Pulmonary artery endothelial cell (primary cell): Measurements from ENCODE around the gene CA12. TPM values are rescaled to one million over a fixed set of nuclear protein-coding genes. Genes with fewer than 3 reads are reported as not detected.

ENCODE experiments used
- DNase-seq: peaks from one replicate; pipeline ENCODE4 v3.0.0-alpha.2; 2011; ENCODE audit warnings: low read depth, low spot score
- total RNA-seq: library from RNA; depleted of rRNA; stranded (reverse); fragments of >200 nt; gene quantifications from 2 replicates; pipeline ENCODE4 v1.2.3, GENCODE V29; 2014

CA12 gene
- total RNA-seq, 1 donor from 2014 or later: 2.0 TPM

DNA sequence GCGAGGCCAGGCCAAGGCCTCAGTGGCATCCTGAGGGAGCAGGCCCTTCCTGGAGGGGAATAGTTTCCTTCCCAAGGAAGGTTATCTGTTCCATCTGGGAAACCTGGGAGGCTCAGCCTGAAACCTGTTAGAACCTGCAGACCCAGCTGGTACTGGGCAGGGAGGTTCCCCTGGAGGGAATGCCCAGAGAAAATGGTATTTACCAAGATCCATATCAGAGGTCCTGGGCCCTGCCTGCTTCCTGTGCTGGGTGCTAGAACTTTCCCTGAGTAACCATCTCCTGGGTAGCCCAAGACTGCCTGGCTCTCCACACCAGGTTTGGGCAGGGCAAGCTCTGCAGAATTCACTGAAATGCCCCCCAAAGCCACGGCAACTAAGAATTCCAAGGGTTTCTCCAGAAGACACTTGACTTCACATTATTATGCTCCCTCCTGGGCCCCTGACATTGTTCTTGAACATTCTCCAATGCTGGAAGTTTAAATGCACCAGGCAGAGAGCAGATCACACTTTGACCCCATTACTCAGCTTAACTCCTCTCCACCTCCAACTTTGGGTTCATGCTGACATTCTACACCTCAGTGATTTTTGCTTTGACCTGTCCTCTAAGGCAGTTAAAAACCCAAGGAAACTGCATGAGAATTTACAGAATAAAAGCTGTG, 2.0 kb downstream of the CA12 start:
- no peak for DNase-seq

DNA sequence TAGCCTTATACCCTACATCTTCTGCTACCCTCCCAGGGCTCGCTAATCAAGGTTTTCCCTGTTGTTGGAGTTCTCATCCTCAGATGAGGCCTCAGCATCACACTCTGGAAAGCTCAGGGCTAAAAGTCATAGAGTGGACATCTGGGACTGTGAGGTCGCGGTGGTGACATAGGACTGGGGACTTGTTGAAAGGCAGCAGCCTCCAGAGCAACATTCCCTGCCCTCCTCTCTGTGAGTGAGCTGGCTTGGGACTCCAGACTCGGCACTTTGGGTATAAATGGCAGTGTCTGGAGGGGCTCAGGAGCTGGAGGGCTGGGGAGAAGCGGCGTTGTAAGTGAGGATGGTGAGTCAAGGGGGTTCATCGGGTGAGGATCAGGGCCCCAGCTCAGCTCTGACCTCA, 2.7 kb downstream of the CA12 start:
- no peak for DNase-seq

DNA sequence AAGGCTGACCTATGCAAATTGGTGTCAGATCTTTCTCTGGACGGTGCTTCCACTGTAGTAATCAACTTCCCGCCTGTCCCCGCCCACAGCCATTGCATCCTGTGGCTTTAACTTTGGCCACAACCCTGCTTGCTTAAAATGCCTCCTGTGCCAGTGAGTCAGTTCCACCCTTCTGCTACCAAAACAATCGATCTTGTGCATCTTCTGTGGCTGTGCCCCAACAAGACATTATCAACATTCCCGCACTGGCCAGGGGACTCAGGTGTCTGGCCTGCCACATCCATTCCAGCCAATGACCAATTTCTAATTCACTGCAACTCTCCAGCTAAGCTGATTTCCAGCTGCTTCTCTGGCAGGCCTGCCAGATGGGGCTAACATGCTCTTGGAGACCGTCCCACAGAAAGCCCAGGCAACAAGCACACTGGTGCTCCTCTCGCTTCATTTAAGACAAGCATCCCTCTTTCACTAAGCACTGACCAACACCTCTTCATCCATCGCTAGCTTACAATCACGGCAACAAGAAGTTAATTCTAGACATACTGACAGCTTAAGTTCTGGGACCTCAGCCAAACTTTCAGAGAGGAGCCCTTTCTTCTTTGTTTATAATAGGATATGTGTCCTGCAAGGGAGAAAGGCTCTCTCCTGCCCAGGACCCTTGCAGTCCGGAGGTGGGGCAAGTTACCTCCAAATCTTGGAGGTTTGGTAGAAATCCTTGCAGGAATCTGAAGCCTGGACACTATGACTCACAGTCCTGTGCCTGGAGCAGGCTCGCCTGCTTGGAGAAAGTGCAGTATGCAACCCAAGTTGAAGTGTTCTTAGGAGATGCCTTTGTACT, 6.7 kb downstream of the CA12 start:
- DNase-seq: peak; percentile 30

DNA sequence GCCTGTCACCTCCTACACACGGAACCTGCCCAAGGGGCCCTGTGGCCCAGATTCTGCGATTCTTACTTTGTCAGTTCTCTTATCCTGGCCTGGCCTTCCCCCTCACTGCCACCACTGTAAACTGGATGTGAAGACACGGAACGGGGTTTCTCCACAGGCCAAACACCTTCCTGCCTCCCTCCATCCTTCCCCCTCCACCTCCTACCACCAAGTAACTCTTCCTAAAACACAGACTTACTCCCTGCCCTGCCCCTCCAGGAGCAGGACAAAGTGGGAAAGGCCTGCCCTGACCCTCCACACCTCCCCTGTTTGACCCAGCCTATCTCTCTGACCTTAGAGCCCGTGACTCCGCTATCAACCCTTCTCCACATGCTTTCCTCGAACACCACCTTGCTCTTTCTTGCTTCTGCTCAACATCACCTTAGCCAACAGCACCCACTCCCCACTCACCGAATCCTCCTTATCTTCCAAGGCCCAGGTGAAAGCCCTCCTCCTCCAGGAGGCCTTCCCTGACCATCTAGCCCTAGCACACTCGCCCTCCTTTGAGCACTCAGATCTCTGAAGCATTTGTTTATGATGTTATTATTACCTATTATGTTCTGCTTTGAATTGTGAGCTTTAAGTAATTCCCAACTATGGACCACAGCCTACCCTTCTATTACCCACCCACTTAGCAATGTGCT, 7.6 kb downstream of the CA12 start:
- DNase-seq: no peak

DNA sequence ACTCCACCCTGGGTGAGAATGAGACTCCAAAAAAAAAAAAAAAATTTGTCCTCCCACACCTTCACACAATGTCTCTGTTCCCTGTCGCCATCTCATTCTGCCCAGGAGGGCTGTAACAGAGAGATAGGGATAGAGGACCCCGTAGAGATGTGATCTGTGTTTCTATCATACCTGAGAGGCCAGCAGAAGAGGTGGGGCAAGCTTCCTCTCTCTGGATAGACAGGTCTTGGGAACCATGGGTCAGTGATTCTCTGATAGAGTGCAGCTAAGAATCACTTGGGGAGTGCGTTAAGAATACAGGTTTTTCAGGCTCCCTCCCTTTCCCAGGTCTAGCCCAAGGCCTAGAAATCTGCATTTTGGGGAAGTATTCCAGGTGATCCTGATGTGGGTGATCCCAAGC, 8.3 kb downstream of the CA12 start:
- DNase-seq: no peak

DNA sequence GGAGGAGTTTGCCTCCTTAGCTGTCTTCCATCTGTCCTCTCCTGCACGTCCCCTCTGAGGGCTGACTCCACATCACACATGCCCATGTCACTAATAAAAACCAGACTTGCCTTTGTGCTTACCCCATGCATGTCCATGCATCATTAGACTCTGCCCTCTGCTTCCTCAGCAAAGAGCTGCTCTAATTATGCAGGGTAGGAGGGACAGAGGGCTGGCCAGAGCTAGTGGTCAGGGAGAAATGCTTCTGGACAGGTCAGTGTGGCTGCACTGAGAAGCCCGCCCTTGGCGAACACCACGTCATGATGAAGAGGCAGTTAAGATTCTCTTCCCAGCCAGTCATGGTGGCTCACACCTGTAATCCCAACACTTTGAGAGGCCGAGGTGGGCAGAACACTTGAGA, 8.9 kb downstream of the CA12 start:
- DNase-seq: no peak

DNA sequence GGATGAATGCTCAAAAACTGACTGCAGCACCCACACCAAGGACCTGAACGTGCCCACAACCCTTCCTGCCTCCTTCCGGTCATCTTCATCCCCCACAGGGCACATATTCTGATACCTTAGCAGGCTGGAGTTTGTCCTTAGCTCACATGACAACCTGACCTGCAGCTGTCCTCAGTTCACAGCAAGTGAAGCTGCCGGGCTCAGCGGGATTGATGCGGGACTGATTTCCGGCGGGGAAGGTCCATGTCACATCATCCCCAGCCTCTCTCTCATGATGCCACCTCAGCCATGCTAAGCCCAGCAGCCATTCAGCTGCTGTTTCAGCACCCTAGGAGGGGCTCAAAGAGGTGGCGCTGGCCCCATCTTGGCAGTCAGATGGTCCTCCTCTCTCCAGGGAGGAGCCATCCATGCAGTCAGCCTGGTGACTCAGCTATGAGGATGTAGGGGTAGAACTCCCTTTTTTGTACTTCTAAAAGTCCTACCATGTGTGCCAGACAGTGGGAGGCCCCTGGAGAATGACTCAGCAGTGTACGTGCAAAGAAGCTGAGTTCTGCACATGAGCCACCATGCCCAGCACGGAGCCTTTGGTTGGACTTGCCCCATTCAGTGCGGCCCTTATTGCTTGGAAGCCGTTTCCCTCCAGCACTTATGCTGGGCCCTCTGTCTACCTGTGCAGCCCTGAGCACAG, 9.5 kb downstream of the CA12 start:
- peak; percentile 39 for DNase-seq

DNA sequence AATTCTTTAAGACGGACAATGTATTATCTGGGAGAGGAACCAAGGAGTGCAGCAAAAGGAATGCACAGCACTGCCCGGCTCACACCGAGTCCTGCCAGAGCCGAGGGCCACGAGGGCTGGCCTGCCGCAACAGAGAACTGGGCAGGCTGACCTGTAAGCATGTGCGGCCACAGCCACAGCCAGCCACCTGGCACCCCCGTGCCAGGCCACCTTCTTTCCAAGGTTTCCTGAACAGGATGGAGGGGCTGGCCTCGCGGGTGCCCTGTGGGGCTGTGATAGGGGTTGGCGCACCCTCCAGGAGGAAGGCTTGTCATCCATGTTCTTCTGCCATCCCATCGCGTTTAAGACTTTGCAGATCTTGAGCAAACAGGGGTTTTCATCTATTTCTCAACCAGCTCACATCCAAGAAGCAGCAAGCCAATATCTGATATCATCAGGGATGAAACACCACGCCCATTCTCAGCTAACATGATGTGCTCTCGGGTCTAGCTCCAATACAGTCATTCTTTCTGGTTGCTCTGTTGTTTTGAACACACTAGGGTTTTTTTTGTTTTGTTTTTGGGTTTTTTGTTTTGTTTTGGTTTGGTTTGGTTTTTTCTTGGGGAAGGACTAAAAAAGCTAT, 10.2 kb downstream of the CA12 start:
- DNase-seq: no peak

DNA sequence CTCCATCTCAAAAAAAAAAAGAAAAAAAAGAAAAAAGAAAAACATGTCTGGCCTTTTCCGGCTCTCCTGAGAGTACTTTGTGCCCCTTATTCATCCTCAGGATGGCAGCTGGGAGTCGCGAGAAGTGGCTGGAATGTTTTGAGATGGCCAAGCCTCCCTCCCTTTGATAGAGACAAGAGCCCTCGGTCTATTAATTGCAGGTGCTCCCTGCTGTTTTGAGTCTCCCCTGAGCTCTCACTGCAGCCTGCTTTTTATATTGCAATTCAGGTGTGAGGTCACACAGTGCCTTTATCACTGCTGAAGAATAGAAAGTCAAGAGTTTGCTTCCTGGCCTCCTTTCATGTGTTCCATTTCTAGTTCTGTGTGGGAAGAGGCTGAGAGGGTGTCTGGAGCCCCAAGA, 10.9 kb downstream of the CA12 start:
- no peak for DNase-seq

DNA sequence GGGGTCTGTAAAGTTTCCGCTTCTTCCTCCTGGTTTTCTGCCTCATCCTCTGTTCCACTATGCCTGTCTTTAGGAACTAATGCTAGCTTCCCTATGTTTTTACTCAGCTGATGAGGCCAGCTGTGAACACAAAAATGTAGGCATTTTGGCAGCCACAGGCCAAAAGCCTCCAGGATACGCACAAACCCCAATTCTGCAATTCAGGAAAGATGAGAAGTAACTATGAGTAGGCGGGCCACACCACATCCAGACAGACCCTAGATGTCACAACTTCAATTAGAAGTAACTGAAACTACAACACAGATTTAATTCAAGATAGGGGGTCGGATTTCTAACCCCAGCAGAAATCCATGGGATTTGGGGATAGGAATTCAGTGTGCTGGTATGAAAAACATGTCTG, 11.9 kb downstream of the CA12 start:
- no peak for DNase-seq

DNA sequence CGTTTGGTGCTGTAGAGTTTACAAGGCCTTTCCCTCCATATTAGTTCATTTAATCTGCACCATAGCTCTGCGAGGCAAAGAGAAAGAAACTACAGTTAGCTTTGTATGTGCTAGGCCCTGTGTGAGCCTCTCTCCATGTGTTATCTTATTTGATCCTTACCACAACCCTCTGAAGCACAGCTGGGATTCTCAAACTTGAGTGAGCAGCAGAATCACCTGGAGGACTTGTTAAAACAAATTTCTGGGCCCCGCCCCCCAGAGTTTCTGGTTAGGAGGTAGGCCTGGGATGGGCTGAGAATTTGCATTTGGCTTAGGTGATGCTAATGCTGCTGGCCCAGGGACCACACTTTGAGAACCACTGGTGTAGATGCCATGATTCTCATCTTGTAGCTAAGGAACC, 12.3 kb downstream of the CA12 start:
- DNase-seq: no peak

DNA sequence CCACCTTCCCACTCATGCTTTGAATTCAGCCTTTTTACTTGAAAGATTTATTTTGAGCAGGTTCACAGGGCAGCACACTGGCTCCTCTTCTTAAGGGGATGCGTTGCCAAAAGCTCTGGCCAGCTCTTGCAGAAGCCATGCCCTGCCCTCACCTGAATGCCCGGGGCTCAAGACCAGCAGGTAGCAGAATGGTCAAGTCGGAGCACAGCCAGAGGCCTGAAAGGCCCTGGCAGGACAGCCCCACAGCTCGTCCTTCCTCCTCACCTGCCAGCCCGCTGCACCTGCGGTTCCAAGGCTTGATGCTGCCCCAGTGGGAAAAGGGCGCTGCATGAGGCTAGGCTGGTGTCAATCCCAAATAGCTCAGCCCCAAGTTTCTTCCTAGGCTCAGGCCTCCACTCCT, 13.1 kb downstream of the CA12 start:
- DNase-seq: no peak

DNA sequence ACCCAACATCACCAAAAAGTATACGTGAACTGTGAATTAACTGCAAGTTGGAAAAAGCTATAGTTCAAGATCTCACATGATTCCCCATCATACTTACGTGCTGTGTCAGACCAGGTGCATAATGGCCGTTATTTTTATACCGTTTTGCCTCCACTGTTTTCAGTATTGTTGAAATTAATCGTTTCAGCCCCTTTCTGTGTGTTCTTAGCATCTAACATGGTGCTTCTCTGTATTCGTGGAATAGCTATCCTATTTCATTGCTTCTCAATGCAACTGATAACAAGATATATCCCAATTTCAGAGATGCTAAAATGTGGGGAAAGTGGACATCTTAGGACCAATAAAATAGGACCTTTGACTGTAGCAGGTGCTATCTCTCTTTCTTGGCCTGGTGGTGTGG, 13.7 kb downstream of the CA12 start:
- no peak for DNase-seq

DNA sequence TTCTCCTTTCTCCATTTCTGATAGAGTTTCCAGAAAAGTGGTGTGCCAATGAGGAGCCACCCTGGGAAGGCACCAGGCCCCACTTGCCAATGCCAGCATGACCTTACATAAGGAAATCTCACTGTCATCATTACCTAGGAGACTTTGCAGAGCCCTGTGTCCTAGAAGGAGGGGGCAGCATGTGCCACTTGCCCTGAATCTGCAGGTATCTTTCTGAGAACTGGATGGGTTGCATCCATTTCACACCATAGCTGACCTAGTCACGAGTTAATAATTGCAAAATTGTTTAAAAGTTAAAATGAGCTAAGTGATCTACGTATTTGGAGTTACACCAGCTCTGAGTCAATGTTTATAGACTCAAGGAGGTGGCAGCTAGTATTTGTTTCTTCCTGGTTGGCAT, 14.3 kb downstream of the CA12 start:
- no peak for DNase-seq

DNA sequence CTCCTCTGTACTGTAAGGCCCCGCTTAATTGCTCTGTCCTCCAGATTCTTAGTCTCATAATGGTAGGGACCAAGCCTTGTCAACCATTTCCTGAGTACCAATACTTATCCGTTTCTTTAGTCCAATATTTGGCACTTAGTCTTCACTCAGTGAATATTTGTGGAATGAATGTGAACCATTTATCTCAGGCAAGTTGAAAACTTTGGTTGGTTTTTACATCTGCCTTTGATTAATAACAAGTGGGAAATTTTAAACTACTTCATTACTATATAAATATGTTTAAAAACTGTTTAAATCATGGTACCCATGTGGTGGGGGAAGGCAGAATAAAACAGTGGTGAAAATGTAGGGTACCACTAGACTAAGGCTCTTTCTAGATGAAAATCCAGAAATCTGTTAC, 15.2 kb downstream of the CA12 start:
- no peak for DNase-seq

DNA sequence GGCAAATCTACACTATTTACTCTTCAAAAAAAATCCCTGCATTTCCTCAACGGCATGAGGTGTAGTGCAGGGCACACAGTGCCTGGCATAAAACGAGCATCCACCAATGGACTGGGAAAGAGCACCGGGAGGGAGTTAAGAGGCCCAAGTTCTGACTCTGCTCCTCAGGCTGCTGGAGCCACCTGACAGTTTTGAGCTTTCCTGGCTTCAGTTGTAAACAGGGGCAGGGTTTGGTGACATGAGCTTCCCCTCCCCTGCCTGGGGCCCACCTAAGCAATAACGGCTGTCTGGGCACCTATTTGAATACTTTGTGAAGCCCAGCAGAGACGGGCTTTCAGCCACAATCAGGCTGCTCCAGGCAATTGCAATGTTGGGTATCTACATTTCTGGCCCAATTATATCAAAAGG, 16.4 kb downstream of the CA12 start:
- DNase-seq: no peak

DNA sequence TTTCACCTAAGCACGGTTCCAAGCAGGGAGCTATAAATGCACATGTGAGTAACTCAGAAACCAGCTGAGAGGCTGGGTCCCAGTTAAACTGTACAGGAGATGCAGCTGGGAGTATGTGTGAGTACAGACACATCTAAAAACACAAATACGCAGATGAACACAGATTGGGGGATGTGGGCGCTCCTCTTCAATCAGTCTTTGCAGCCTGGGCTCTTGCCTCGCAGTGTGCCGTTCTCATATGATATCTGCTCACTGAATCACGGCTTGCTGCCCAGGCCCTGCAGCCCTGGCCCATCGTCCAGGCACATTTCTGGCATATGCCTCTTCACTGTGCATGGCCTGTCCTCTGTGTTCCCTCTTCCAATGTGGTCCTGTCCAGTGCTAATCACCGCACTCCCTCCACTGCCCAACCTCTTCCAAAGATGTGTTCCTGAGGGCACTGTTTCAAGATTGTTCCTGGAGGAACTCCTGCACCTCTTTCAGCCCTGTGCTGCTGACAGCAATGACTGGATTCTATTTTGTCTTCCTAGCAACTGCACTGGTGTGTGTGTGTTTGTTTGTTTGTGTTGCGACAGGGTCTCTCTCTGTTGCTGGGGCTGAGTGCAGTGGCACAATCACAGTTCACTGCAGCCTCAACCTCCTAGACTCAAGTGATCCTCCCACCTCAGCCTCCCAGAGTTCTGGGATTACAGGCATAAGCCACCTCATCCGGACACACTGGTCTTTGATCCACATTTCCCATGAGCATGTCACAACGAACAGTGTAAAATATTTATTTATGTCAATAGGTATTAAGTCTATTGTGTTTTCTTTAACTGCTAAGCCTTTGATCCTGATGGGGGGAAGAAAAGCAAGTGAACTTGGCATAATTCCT, 17.0 kb downstream of the CA12 start:
- no peak for DNase-seq

DNA sequence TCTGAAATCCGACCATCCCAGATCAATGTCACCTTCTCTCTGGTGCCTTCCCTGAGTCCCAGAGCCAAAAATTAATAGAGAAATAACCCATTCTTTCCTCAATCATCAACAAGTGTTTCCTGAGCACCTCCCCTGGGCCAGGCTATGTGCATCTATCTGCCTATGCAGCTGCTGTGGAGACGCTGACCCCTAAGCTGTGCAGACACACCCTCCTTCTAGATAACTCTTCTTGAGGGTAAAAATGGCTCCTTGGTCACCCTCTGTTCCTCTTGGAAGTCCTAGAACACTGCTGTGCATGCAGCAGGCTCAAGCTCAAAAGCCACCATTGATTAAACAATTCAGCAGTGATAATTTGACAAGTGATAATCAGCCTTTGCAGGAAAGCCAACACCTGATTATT, 18.4 kb downstream of the CA12 start:
- no peak for DNase-seq

DNA sequence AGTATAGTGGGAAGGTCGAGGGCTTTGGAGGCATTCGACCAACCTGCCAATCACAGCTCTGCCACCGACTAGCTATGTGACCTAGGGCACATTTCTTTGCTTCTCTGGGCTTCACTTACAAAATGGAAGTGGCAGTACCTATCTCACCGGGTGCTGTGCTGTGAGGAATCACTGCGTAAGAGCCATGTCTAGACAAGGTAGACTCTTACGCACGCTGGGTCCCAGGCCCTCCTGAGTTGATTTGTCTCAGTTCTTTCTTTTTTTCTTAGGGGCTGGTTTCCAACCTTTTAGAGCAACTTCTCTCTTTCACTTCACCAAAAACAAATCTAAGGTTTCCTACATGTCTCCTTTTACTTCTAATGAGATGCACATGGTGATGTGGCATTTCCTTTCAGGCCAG, 18.8 kb downstream of the CA12 start:
- no peak for DNase-seq

DNA sequence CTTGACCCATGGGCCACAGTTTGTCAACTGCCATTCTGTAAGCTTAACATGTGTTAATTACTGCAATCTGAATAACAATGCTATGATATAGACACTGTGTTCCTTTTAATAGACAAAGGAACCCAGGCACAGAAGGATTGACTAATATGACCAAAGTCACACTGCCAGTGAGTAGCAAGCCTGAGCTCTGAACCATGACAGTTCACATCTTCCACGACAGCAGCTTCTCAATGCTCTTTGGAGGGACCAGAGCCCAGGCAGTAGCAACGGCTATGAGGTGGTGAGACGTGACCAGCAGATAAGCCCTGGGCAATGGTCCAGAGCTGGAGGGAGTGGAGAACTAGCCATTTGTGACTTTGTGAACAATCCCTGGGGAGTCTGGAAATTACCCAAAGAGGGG, 19.4 kb downstream of the CA12 start:
- DNase-seq: no peak

DNA sequence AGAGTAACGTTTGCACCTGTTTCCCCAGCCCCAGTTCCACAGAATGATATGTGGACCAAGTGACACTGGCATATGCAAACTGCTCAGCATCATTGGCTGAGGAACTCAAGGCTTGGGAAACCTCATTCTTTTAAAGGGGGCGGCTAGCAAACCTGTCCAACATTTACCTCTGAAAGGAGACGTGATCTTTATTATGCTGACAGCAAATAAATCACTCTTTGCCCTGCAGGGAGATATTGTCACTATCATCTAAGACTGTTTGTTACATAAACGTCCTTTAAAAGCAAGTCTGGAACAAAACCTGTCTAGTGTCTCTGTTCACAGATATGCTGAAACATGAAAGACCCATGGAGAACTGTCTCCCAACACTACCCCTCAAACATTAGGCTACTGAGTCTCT, 21.5 kb downstream of the CA12 start:
- no peak for DNase-seq
